ENCODE results near the gene OR2S2. TPM values are rescaled to one million over a fixed set of nuclear protein-coding genes. Genes with fewer than 3 reads are reported as not detected.
"Not testable (repeated sequence)": the region's sequence is repeated elsewhere in the genome, so short reads cannot be mapped to it uniquely, and the experiment has no call there.

Gene OR2S2
- total RNA-seq, 1 experiment from 2014 or later, result not detected

DNA sequence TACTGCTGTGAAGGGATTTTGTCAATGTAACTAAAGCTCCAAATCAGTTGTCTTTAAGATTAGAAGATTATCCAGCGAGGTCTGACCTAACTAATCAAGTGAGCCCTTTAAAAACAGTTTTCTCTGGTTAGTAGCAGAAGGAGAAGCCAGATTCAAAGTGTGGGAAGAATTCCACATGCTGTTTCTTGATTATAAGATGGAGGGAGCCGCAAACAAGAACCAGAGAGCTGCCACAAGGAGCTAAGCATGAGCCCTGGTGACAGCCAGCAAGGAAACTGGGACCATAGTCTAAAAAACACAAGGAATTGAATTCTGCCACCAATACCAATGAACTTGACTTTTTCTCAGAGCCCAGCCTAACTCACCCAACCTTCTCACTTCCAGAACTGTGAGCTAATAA, 37.0 kb upstream of the OR2S2 start:
- no peaks in the 10 kb centered on the region for H3K4me1 ChIP-seq (ENCODE audit: low read length)
- no peaks in the 10 kb centered on the region for H4K20me1 ChIP-seq (ENCODE audit: insufficient read depth, low read depth, low read length)
- no peak overlapping the region for H3K9ac ChIP-seq (ENCODE audit: low read length)
- H3K79me2 ChIP-seq (ENCODE audit: low read length), result no peaks in the 10 kb centered on the region
- no peak overlapping the region for H2AFZ ChIP-seq (ENCODE audit: low read length)
- H3K9me2 ChIP-seq (replicated peaks; ENCODE audit: insufficient read depth, low read length), result no peaks in the 10 kb centered on the region
- DNase-seq, result no peak
- H3K36me3 ChIP-seq (ENCODE audit: insufficient read depth, low read length), result no peaks in the 10 kb centered on the region
- H3K27ac ChIP-seq (ENCODE audit: low read length), result no peak overlapping the region
- no peaks in the 10 kb centered on the region for H3K27me3 ChIP-seq (ENCODE audit: low read length)
- no peaks in the 10 kb centered on the region for H3K9me3 ChIP-seq (ENCODE audit: low read length)
- H3K4me2 ChIP-seq (ENCODE audit: low read depth, low read length, poor library complexity, severe bottlenecking), result no peak overlapping the region
- no peak overlapping the region for H3K4me3 ChIP-seq (ENCODE audit: low read length)

DNA sequence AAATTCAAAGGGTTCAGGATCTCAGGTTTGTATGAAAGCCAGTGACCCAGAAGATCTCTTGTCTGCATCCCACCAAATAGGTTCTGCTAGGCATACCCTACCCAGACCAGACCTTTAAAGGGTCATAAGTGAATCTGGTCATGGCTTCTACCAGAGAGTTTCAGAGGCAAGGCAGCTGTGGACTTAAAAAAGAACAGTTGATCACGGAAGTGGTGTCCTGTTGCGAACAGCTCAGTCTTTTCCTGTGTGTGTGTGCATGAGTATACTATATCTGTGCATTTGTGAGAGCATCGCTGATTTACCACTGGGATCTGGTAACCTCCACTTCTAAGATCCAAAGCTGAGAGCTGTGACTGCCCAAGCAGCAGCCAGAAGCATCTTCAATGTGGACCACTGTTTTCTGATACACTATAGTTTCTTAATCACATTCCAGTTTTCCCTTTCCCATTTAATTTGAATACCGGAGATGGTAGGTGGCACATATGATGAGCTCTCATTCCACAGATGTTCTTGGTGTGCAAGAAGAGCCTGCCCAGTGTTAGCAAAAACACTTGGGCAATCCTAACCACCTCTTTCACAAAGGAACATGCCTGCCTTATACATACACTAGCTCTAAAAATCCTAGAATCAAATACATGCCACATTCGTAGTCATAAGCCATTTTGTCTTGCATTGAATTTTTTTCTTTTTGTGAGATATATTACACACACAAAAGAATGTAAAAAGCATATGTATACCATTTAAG, 36.2 kb upstream of the OR2S2 start:
- no peak for DNase-seq
- Histone ChIP-seq H4K20me1 (ENCODE audit: insufficient read depth, low read depth, low read length) (no peaks in the 10 kb centered on the region), H3K4me2 (ENCODE audit: low read depth, low read length, poor library complexity, severe bottlenecking) (no peak overlapping the region), H3K36me3 (ENCODE audit: insufficient read depth, low read length) (no peaks in the 10 kb centered on the region), H3K4me1 (ENCODE audit: low read length) (no peaks in the 10 kb centered on the region), H3K9me3 (ENCODE audit: low read length) (no peaks in the 10 kb centered on the region), H3K27me3 (ENCODE audit: low read length) (no peaks in the 10 kb centered on the region), H2AFZ (ENCODE audit: low read length) (no peak overlapping the region), H3K27ac (ENCODE audit: low read length) (no peak overlapping the region), H3K9me2 (replicated peaks; ENCODE audit: insufficient read depth, low read length) (no peaks in the 10 kb centered on the region), H3K9ac (ENCODE audit: low read length) (no peak overlapping the region), H3K4me3 (ENCODE audit: low read length) (no peak overlapping the region), H3K79me2 (ENCODE audit: low read length) (no peaks in the 10 kb centered on the region)

DNA sequence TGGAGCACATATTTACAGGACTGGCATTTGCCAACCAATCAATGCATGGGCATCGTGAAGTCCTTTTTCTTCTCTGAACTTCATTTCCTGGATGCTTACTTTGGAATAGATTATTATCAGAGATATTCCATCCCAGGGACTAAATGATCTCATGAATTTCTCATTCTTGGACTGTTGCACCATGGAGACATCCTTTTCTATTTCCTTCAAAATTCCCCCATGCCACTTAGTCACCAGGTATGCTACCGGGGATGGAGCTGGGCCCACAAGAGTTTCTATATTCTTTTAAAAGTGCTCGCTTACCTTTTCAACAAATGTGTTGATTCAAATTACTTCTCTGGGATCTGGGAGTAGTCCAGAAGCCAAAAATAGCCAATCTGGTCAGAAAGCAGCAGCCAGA, 35.2 kb upstream of the OR2S2 start:
- not testable (repeated sequence) for H3K27ac ChIP-seq (ENCODE audit: low read length); H3K27me3 ChIP-seq (ENCODE audit: low read length); H3K9ac ChIP-seq (ENCODE audit: low read length); H3K9me2 ChIP-seq (replicated peaks; ENCODE audit: insufficient read depth, low read length); H3K36me3 ChIP-seq (ENCODE audit: insufficient read depth, low read length); H3K9me3 ChIP-seq (ENCODE audit: low read length); H3K4me3 ChIP-seq (ENCODE audit: low read length); H3K4me2 ChIP-seq (ENCODE audit: low read depth, low read length, poor library complexity, severe bottlenecking); H3K4me1 ChIP-seq (ENCODE audit: low read length); H2AFZ ChIP-seq (ENCODE audit: low read length); H4K20me1 ChIP-seq (ENCODE audit: insufficient read depth, low read depth, low read length); DNase-seq; H3K79me2 ChIP-seq (ENCODE audit: low read length)

- no peak overlapping the region for H3K9ac ChIP-seq (ENCODE audit: low read length)
- no peak for DNase-seq
- H3K27me3 ChIP-seq (ENCODE audit: low read length), result no peaks in the 10 kb centered on the region
- H3K36me3 ChIP-seq (ENCODE audit: insufficient read depth, low read length), result no peaks in the 10 kb centered on the region
- H3K4me2 ChIP-seq (ENCODE audit: low read depth, low read length, poor library complexity, severe bottlenecking), result no peak overlapping the region
- H3K4me3 ChIP-seq (ENCODE audit: low read length), result no peak overlapping the region
- H3K4me1 ChIP-seq (ENCODE audit: low read length), result no peaks in the 10 kb centered on the region
- no peak overlapping the region for H2AFZ ChIP-seq (ENCODE audit: low read length)
- H3K27ac ChIP-seq (ENCODE audit: low read length), result no peak overlapping the region
- H3K79me2 ChIP-seq (ENCODE audit: low read length), result no peaks in the 10 kb centered on the region
- H3K9me3 ChIP-seq (ENCODE audit: low read length), result no peaks in the 10 kb centered on the region
- no peaks in the 10 kb centered on the region for H3K9me2 ChIP-seq (replicated peaks; ENCODE audit: insufficient read depth, low read length)
- H4K20me1 ChIP-seq (ENCODE audit: insufficient read depth, low read depth, low read length), result no peaks in the 10 kb centered on the region
Observed at GRCh38 chr9:35990155-35990554, 32.2 kb upstream of the OR2S2 start.

- no peak for DNase-seq
Observed at GRCh38 chr9:35984021-35984420, 26.1 kb upstream of the OR2S2 start.

GRCh38 chr9:35981699-35982098, 23.7 kb upstream of the OR2S2 start:
- Histone ChIP-seq H3K4me1 (ENCODE audit: low read length) (0 out of 2 replicates have a peak, but pooled peaks cover 2% of the 10 kb centered on the region), H3K4me2 (ENCODE audit: low read depth, low read length, poor library complexity, severe bottlenecking) (no peak overlapping the region), H3K79me2 (ENCODE audit: low read length) (no peaks in the 10 kb centered on the region), H3K27me3 (ENCODE audit: low read length) (no peaks in the 10 kb centered on the region), H3K4me3 (ENCODE audit: low read length) (no peak overlapping the region), H3K9me2 (replicated peaks; ENCODE audit: insufficient read depth, low read length) (no peaks in the 10 kb centered on the region), H3K27ac (ENCODE audit: low read length) (no peak overlapping the region), H4K20me1 (ENCODE audit: insufficient read depth, low read depth, low read length) (no peaks in the 10 kb centered on the region), H3K36me3 (ENCODE audit: insufficient read depth, low read length) (no peaks in the 10 kb centered on the region), H3K9me3 (ENCODE audit: low read length) (no peaks in the 10 kb centered on the region), H2AFZ (ENCODE audit: low read length) (no peak overlapping the region), H3K9ac (ENCODE audit: low read length) (no peak overlapping the region)
- DNase-seq, result no peak

More at GRCh38 chr9:35984021-35984420, 26.1 kb upstream of the OR2S2 start:
- Histone ChIP-seq H3K36me3 (ENCODE audit: insufficient read depth, low read length) (no peaks in the 10 kb centered on the region), H3K27me3 (ENCODE audit: low read length) (no peaks in the 10 kb centered on the region), H3K27ac (ENCODE audit: low read length) (no peak overlapping the region), H3K4me2 (ENCODE audit: low read depth, low read length, poor library complexity, severe bottlenecking) (no peak overlapping the region), H3K79me2 (ENCODE audit: low read length) (no peaks in the 10 kb centered on the region), H3K9me3 (ENCODE audit: low read length) (no peaks in the 10 kb centered on the region), H3K9ac (ENCODE audit: low read length) (no peak overlapping the region), H3K4me1 (ENCODE audit: low read length) (no peaks in the 10 kb centered on the region), H4K20me1 (ENCODE audit: insufficient read depth, low read depth, low read length) (no peaks in the 10 kb centered on the region), H2AFZ (ENCODE audit: low read length) (no peak overlapping the region), H3K9me2 (replicated peaks; ENCODE audit: insufficient read depth, low read length) (no peaks in the 10 kb centered on the region), H3K4me3 (ENCODE audit: low read length) (no peak overlapping the region)

DNA sequence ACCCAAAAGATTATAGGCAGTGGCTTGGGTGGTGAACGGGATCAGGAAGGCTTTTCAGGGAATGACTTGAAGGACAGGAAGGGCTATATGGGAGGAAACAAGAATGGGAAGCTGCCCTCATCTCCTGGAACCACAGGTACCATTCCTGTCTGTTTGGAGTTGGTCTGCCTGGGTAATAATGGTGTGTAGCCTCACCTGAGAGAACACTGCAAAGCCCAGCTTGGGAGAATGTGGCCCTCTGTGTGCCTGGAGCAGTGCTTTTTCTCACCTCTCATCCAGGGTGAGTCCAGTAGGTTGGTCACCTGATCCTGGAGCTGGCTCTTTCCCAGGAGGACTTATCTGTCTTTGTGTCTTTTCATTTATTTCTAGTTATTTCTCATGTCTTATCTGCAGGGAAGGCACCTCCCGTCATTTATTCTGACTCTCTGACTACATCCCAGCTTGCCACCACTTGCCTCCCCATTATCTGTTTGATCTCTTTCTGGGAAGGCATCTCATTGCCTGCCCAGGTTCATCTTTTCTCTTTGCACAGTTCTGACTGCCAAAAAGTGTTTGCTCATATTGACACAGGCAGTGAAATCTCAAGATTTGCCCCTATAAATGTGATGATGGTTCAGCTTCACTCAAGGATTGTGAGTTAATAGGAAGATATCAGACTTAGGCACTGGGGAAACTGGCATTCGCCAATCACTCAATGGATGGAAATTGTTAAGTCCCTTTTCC, 22.5 kb upstream of the OR2S2 start:
- Histone ChIP-seq H4K20me1 (ENCODE audit: insufficient read depth, low read depth, low read length) (no peaks in the 10 kb centered on the region), H3K4me1 (ENCODE audit: low read length) (0 out of 2 replicates have a peak, but pooled peaks cover 2% of the 10 kb centered on the region)

DNA sequence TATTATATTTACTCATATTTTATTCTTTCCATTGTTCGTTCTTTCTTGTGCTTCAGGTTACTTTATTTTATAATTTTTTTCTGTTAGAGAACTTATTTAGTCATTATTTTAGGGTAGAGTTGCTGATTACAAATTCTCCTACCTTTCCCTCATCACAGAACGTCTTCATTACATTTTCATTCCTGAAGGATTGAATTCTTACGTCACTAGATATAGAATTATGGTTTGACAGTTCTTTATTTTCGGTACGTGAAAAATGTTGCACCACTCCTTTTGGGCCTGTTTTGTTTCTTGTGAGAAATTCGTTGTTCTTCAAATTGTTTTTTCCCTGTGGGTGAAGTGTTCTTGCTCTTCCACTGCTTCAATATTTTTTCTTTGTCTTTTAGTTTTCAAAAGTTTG, 20.8 kb upstream of the OR2S2 start:
- no peak overlapping the region for H2AFZ ChIP-seq (ENCODE audit: low read length)
- H3K36me3 ChIP-seq (ENCODE audit: insufficient read depth, low read length), result no peaks in the 10 kb centered on the region
- H3K9me3 ChIP-seq (ENCODE audit: low read length), result no peaks in the 10 kb centered on the region; the same call in 1 of the 2 replicates

More for the DNA sequence above, 22.5 kb upstream of the OR2S2 start:
- Histone ChIP-seq H3K36me3 (ENCODE audit: insufficient read depth, low read length) (no peaks in the 10 kb centered on the region), H3K4me2 (ENCODE audit: low read depth, low read length, poor library complexity, severe bottlenecking) (no peak overlapping the region), H3K9me3 (ENCODE audit: low read length) (no peaks in the 10 kb centered on the region), H3K4me3 (ENCODE audit: low read length) (no peak overlapping the region), H2AFZ (ENCODE audit: low read length) (no peak overlapping the region), H3K79me2 (ENCODE audit: low read length) (no peaks in the 10 kb centered on the region), H3K9me2 (replicated peaks; ENCODE audit: insufficient read depth, low read length) (no peaks in the 10 kb centered on the region), H3K27me3 (ENCODE audit: low read length) (no peaks in the 10 kb centered on the region; the same call in 1 of the 2 replicates), H3K27ac (ENCODE audit: low read length) (no peak overlapping the region), H3K9ac (ENCODE audit: low read length) (no peak overlapping the region)
- no peak for DNase-seq

More for the DNA sequence above, 20.8 kb upstream of the OR2S2 start:
- Histone ChIP-seq H3K9me2 (replicated peaks; ENCODE audit: insufficient read depth, low read length) (no peaks in the 10 kb centered on the region), H4K20me1 (ENCODE audit: insufficient read depth, low read depth, low read length) (no peaks in the 10 kb centered on the region), H3K4me1 (ENCODE audit: low read length) (0 out of 2 replicates have a peak, but pooled peaks cover 2% of the 10 kb centered on the region), H3K79me2 (ENCODE audit: low read length) (no peaks in the 10 kb centered on the region), H3K9ac (ENCODE audit: low read length) (no peak overlapping the region), H3K4me3 (ENCODE audit: low read length) (no peak overlapping the region), H3K4me2 (ENCODE audit: low read depth, low read length, poor library complexity, severe bottlenecking) (no peak overlapping the region), H3K27ac (ENCODE audit: low read length) (no peak overlapping the region), H3K27me3 (ENCODE audit: low read length) (peaks cover 4% of the 10 kb centered on the region; the same call in 1 of the 2 replicates)
- DNase-seq, result no peak

Data from Karpas-422 (cell line).